ENCODE measurements around the gene CTBP2. TPM values are rescaled to one million over a fixed set of nuclear protein-coding genes. Genes with fewer than 3 reads are reported as not detected.

The CTBP2 gene
- total and polyA plus RNA-seq, 4 donors: 3.4 to 59.2 (median 5.5) TPM

- DNase-seq (ENCODE audit: low spot score): no peak
- Histone ChIP-seq H3K4me1 (ENCODE audit: control insufficient read depth in 4 of 4, insufficient read depth in 4 of 4, low read length in 3 of 4) (no peaks in the 10 kb centered on the region), H3K36me3 (ENCODE audit: control insufficient read depth in 4 of 4, insufficient read depth in 3 of 4, low read depth in 1 of 4, low read length in 3 of 4) (no peaks in the 10 kb centered on the region), H3K27me3 (ENCODE audit: control insufficient read depth in 4 of 4, insufficient read depth in 4 of 4, low read length in 3 of 4) (peaks cover 0 to 3% (median 0%) of the 10 kb centered on the region in 4 donors), H3K9ac (ENCODE audit: low read depth in 1 of 2, low read length in 2 of 2) (no peak overlapping the region), H3K27ac (ENCODE audit: low read depth in 1 of 2, low read length in 2 of 2) (no peak overlapping the region), H3K4me3 (ENCODE audit: low read depth in 1 of 3, low read length in 3 of 3) (no peak overlapping the region), H3K9me3 (ENCODE audit: control insufficient read depth in 4 of 4, low read length in 3 of 4) (no peaks in the 10 kb centered on the region)
- no peak for TF ChIP-seq ZBTB33 (IDR thresholded peaks at IDR 0.05)
- no peak for TF ChIP-seq RAD21 (IDR thresholded peaks at IDR 0.05)
- no peak for TF ChIP-seq SP1 (IDR thresholded peaks at IDR 0.05)
- no peak for TF ChIP-seq HNF4G (IDR thresholded peaks at IDR 0.05)
- no peak for TF ChIP-seq ATF3 (IDR thresholded peaks at IDR 0.05)
- TF ChIP-seq CTCF (IDR thresholded peaks at IDR 0.05; ENCODE audit: low read depth, low read length, missing input control): no peak
- no peak for TF ChIP-seq REST (IDR thresholded peaks at IDR 0.05)
- TF ChIP-seq TAF1 (conservative IDR thresholded peaks at IDR 0.05): no peak
- no peak for TF ChIP-seq FOXA1 (IDR thresholded peaks at IDR 0.05)
- no peak for TF ChIP-seq GABPA (IDR thresholded peaks at IDR 0.05 in 1 of 2, conservative IDR thresholded peaks at IDR 0.05 in 1 of 2)
- TF ChIP-seq HNF4A (conservative IDR thresholded peaks at IDR 0.05): no peak
- TF ChIP-seq RXRA (IDR thresholded peaks at IDR 0.05): no peak
- no peak for TF ChIP-seq EGR1 (IDR thresholded peaks at IDR 0.05; ENCODE audit: low read depth in 2 of 2)
- no peak for TF ChIP-seq FOXA2 (IDR thresholded peaks at IDR 0.05)
- TF ChIP-seq MAX (IDR thresholded peaks at IDR 0.05): no peak
- TF ChIP-seq JUND (IDR thresholded peaks at IDR 0.05): no peak
- TF ChIP-seq NR2F2 (IDR thresholded peaks at IDR 0.05): no peak
- WGBS: 90% methylated on average over 16 of the region's 16 CpGs
Measured at GRCh38 chr10:125141150-125141859, 19.1 kb downstream of the CTBP2 start.
